HG03439 (cell line): Measurements from ENCODE around the gene ABCF1.

Source experiments
- ATAC-seq: cut with Tn5 transposase; IDR thresholded peaks from one replicate; pipeline ENCODE4 v1.9.1; 2021; ENCODE audit warnings: mild to moderate bottlenecking, moderate library complexity; ENCODE audit not compliant: unreplicated experiment

The ABCF1 gene

DNA sequence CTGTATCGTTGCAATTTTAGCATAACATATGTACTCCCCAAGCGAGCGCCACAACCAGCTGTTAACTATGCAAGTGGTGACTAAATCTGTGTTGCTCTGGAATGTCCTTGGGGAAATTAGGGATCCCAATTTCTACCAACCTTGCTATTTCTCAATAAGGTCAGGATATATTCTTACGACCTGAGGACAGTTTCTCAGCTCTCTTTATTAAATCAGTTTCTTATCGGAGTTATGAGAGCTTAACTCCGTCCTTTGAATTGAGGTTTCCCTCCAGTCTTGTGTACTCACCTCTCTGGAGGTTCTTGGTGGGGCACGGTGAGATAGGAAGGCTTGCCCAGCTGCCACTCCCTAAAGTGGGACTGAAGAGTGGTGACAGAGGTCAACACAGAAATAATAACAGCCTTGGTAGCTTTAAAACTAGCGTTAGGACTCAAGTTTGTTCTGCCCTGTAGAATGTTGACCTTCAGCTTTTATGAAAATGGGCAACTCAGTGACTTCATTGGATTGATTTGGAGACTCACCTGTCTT lies 47.1 kb downstream of the ABCF1 start:
- no peak for ATAC-seq

DNA sequence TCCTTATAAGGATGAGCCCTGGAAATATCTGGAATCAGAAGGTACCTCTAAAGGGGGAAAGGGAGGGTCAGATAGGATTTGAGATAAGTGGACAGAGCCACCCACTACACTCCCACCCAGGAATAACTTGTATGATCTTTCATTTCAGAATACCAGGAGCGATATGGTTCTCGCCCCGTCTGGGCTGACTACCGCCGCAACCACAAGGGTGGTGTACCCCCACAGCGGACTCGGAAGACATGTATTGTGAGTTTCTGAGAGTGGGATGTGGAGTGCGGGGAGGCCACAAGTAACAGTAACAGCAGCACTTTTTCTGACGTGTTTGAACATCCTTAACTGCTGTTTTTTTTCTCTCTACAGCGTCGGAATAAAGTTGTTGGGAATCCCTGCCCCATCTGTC lies 48.3 kb downstream of the ABCF1 start:
- ATAC-seq, result no peak

DNA sequence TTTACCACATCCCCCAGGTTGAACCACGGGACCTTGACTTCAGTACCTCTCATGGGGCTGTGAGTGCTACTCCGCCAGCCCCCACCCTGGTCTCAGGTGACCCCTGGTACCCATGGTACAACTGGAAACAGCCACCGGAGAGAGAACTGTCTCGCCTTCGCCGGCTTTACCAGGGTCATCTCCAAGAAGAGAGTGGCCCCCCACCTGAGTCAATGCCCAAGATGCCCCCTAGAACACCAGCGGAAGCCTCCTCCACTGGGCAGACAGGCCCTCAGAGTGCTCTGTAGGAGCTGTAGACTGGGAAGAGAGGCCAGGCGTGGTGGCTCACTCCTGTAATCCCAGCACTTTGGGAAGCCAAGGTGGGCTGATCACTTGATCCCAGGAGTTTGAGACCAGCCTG lies 54.3 kb downstream of the ABCF1 start:
- no peak for ATAC-seq

DNA sequence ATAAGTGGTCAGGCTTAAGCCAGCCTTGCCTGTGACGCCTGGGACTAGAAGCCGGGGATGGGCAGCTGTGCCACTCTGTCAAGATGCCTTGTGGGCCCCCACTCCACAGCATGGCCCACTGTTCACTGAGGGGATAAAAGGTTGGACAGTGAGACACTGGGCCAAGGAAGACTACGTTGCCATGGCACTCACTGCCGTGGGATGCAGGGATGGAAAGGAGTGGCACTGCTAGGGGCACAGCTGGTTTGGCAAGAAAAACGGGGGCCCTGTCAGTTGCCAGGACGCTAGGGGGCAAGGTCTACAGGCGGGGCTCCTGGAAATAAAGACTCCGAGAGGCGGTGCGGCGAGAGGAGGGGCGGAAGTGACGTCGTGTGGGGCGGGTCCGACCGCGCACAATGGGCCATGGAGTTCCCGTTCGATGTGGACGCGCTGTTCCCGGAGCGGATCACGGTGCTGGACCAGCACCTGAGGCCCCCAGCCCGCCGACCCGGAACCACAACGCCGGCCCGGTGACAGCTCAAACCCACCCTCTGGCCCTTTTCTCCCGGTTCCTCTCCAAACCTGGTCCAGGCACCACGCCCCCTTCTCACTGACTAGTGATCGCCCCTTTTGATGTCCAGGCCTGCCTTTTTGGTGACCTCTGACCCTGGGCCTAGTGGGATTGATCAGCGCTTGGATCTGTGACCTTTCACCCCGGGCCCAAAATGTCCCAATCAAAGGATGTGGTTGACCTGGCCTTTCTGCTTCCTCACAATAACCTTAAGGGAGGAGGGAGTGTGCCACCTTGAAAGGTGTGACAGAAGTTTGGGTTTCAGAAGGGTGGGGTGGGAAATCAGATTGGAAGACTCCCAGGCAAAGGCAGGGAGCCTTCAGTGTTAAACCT lies 55.5 kb downstream of the ABCF1 start, which contains the start of gene ATAT1:
TSS of gene ATAT1 (plus strand) at position 391 of the 883 bp plus-strand sequence.
- peak; percentile 83 for ATAC-seq

DNA sequence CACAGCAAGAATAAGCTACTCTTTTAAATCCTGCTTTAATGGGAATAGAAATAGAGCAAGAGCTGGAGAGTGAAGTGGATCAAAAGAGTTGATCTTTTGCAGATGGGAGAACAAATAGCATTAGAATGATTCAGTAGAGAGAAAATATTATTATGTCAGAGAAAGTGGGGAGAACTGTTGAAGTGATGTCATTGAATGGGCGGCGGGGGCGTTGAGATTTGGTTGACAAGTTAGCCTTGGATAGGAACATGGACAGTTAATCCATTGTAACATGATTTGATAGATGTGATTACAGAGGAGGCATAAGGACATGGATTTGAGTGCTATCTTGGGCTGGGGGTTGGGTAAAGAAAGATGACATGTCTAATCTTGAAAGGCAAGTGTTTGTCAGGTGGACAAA lies 64.6 kb downstream of the ABCF1 start:
- no peak for ATAC-seq

DNA sequence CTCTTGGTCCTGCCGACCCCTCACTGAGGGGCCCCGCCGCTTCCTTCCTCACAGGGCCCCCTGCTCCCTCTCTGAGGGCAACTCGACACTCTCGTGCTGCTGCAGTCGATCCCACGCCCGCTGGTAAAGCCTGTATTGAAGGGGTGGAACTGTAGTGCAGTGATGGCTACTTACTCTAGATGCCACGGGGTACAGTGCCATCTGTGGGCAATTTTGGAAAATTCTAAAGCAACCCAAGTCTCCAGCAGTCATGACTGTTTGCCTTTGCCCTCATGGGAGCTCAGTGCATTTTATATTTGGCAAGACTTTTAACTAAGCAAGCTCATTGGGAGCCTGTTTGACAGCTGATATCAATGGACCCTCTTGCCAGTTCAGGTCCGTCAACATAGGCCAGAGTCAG lies 69.2 kb downstream of the ABCF1 start:
- ATAC-seq, result no peak

DNA sequence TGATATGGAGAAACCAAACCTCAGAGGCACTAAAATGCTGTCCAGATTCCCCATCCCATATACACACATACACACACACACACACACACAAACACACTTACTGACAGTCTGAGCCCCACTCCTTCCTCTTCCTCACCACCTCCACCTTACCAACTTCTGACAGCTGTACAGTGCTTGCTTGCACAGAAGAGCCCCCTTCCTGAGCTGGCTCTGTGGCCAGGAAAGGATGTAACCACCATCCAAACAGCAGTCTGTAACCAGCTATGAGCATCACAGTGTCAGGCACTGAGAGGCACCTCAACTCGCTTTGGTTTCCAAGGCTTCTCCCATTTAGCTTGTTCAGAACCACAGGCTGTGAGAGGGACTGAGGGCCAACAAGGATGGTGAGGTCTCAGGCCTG lies 69.8 kb downstream of the ABCF1 start:
- ATAC-seq, result no peak
